IMR-90 (cell line): Measurements from ENCODE around the gene SYNRG.

ENCODE experiments used
- CHD1 ChIP-seq: IDR thresholded peaks from 2 replicates; pipeline ENCODE4 v1.6.1; 2012; ENCODE audit warnings: low read depth, low read length, improper control_type of control experiment
- TF ChIP-seq, protein P1 (sequence below): conservative IDR thresholded peaks from 2 replicates; pipeline ENCODE4 v1.5.1; 2012; ENCODE audit warnings: mild to moderate bottlenecking, low read depth, low read length, improper control_type of control experiment

- TF ChIP-seq, protein P1, sequence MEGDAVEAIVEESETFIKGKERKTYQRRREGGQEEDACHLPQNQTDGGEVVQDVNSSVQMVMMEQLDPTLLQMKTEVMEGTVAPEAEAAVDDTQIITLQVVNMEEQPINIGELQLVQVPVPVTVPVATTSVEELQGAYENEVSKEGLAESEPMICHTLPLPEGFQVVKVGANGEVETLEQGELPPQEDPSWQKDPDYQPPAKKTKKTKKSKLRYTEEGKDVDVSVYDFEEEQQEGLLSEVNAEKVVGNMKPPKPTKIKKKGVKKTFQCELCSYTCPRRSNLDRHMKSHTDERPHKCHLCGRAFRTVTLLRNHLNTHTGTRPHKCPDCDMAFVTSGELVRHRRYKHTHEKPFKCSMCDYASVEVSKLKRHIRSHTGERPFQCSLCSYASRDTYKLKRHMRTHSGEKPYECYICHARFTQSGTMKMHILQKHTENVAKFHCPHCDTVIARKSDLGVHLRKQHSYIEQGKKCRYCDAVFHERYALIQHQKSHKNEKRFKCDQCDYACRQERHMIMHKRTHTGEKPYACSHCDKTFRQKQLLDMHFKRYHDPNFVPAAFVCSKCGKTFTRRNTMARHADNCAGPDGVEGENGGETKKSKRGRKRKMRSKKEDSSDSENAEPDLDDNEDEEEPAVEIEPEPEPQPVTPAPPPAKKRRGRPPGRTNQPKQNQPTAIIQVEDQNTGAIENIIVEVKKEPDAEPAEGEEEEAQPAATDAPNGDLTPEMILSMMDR, result no peak
- TF ChIP-seq CHD1, result no peak
Measured at GRCh38 chr17:37479025-37479424, 130.2 kb downstream of the SYNRG start.
